GM23338 (cell line): ENCODE results near the gene DAPK1. TPM values are rescaled to one million over a fixed set of nuclear protein-coding genes. Genes with fewer than 3 reads are reported as not detected.

Source experiments
- ATAC-seq: fragments of 200-7000 bp; cut with Tn5 transposase; 3 replicates; pipeline ENCODE4 v1.9.1; 2020
- DNase-seq: peaks from one replicate; pipeline ENCODE4 v3.0.0-alpha.2; 2015; ENCODE audit warnings: low spot score
- H2AFZ ChIP-seq: fragments of 200-600 bp; sonication (generic); 2 replicates; pipeline ENCODE4 v1.8.0; 2016; ENCODE audit warnings: antibody characterized with exemption, mild to moderate bottlenecking, moderate library complexity
- H3F3A ChIP-seq: fragments of 200-600 bp; sonication (generic); replicated peaks from 2 replicates; pipeline ENCODE4 v1.8.0; 2017; ENCODE audit warnings: antibody characterized with exemption, mixed run types, low read depth
- H3K27ac ChIP-seq: fragments of 200-600 bp; sonication (generic); 2 replicates; pipeline ENCODE4 v1.6.1; 2016; ENCODE audit warnings: low read depth
- H3K27me3 ChIP-seq: fragments of 200-600 bp; sonication (generic); 2 replicates; pipeline ENCODE4 v1.8.0; 2016; ENCODE audit warnings: mild to moderate bottlenecking, mixed run types, moderate library complexity; ENCODE audit not compliant: insufficient read depth
- H3K36me3 ChIP-seq: fragments of 200-600 bp; sonication (generic); 2 replicates; pipeline ENCODE4 v1.8.0; 2016; ENCODE audit warnings: mild to moderate bottlenecking; ENCODE audit not compliant: insufficient read depth
- H3K4me1 ChIP-seq: fragments of 200-600 bp; sonication (generic); 2 replicates; pipeline ENCODE4 v1.8.0; 2016; ENCODE audit warnings: mild to moderate bottlenecking, moderate library complexity; ENCODE audit not compliant: insufficient read depth
- H3K4me2 ChIP-seq: fragments of 200-600 bp; sonication (generic); 2 replicates; pipeline ENCODE4 v1.7.1; 2017; ENCODE audit warnings: mixed run types
- H3K4me3 ChIP-seq: fragments of 200-600 bp; sonication (generic); 2 replicates; pipeline ENCODE4 v1.6.1; 2016; ENCODE audit warnings: mixed run types
- H3K79me2 ChIP-seq: fragments of 200-600 bp; sonication (generic); replicated peaks from 2 replicates; pipeline ENCODE4 v1.8.0; 2017; ENCODE audit warnings: mild to moderate bottlenecking; ENCODE audit not compliant: insufficient read depth
- H3K9me2 ChIP-seq: fragments of 200-600 bp; sonication (generic); 2 replicates; pipeline ENCODE4 v1.8.0; 2017; ENCODE audit not compliant: insufficient read depth
- H4K20me1 ChIP-seq: fragments of 200-600 bp; sonication (generic); replicated peaks from 2 replicates; pipeline ENCODE4 v1.8.0; 2017; ENCODE audit warnings: mild to moderate bottlenecking; ENCODE audit not compliant: insufficient read depth
- H3K27ac Mint-ChIP-seq: 2 replicates; pipeline ENCODE4 v1.8.0; 2020; ENCODE audit warnings: inconsistent platforms, mild to moderate bottlenecking, moderate library complexity, mixed read lengths
- H3K27me3 Mint-ChIP-seq: 3 replicates; pipeline ENCODE4 v1.8.0; 2022; ENCODE audit warnings: low read depth, mild to moderate bottlenecking, moderate library complexity, mixed read lengths, inconsistent platforms; ENCODE audit not compliant: insufficient read depth, poor library complexity
- H3K36me3 Mint-ChIP-seq: 3 replicates; pipeline ENCODE4 v1.8.0; 2021; ENCODE audit warnings: low read depth, mild to moderate bottlenecking, inconsistent platforms, moderate library complexity, mixed read lengths
- H3K4me1 Mint-ChIP-seq: 3 replicates; pipeline ENCODE4 v1.8.0; 2020; ENCODE audit warnings: mild to moderate bottlenecking, inconsistent platforms, mixed read lengths
- H3K4me3 Mint-ChIP-seq: 3 replicates; pipeline ENCODE4 v1.8.0; 2021; ENCODE audit warnings: moderate library complexity, mild to moderate bottlenecking, inconsistent platforms, mixed read lengths
- H3K9me3 Mint-ChIP-seq: 3 replicates; pipeline ENCODE4 v1.8.0; 2020; ENCODE audit warnings: moderate library complexity, mild to moderate bottlenecking, inconsistent platforms, mixed read lengths
- CREB1 ChIP-seq: fragments of 250-450 bp; sonication (Bioruptor Pico); IDR thresholded peaks from 2 replicates; pipeline ENCODE4 v1.5.0; 2020; ENCODE audit warnings: low read depth, mild to moderate bottlenecking, moderate library complexity
- CTCF ChIP-seq, 2 experiments: fragments of 200-600 bp in 1 of 2; sonication (generic) in 1 of 2; conservative IDR thresholded peaks; 2 replicates each; pipeline versions ENCODE4 v1.5.1 to v1.6.1; 2016 to 2017; ENCODE audit warnings: antibody characterized with exemption in 2 of 2, low read depth in 2 of 2, mild to moderate bottlenecking in 2 of 2, moderate library complexity in 1 of 2
- ETS1 ChIP-seq: IDR thresholded peaks from 2 replicates; pipeline ENCODE4 v1.6.1; 2016; ENCODE audit warnings: antibody characterized with exemption
- EZH2 ChIP-seq: fragments of 200-600 bp; sonication (generic); IDR thresholded peaks from one replicate; pipeline ENCODE4 v1.8.0; 2017; ENCODE audit warnings: antibody characterized with exemption, mild to moderate bottlenecking, low read depth; ENCODE audit not compliant: unreplicated experiment
- EZH2phosphoT487 ChIP-seq: fragments of 200-600 bp; sonication (generic); IDR thresholded peaks from one replicate; pipeline ENCODE4 v1.8.1; 2018; ENCODE audit warnings: antibody characterized with exemption; ENCODE audit not compliant: unreplicated experiment
- JUNB ChIP-seq: IDR thresholded peaks from one replicate; pipeline ENCODE4 v1.6.1; 2016; ENCODE audit warnings: antibody characterized with exemption; ENCODE audit not compliant: unreplicated experiment
- REST ChIP-seq: IDR thresholded peaks from one replicate; pipeline ENCODE4 v1.6.1; 2018; ENCODE audit warnings: antibody characterized with exemption; ENCODE audit not compliant: unreplicated experiment
- STAT1 ChIP-seq: IDR thresholded peaks from one replicate; pipeline ENCODE4 v1.6.1; 2016; ENCODE audit warnings: antibody characterized with exemption; ENCODE audit not compliant: unreplicated experiment
- ZNF462 ChIP-seq: fragments of 250-450 bp; sonication (Bioruptor Pico); IDR thresholded peaks from 2 replicates; pipeline ENCODE4 v1.5.0; 2020; ENCODE audit warnings: mild to moderate bottlenecking, moderate library complexity
- polyA plus RNA-seq: library from polyadenylated mRNA; unstranded; fragments of >200 nt; fragmentation: Nextera tagmentation; extraction: Ambion mirVana; gene quantifications from 2 replicates; pipeline ENCODE4 v1.2.1, GENCODE V29; 2016
- total RNA-seq: library from RNA; depleted of rRNA; stranded (reverse); fragments of >200 nt; shearing (Covaris generic); gene quantifications from 2 replicates; pipeline ENCODE4 v1.2.3, GENCODE V29; 2014

Gene DAPK1
- total and polyA plus RNA-seq, 2 experiments from 2014 or later, result 37.0 to 134 TPM

GRCh38 chr9:87702921-87703320, 205.3 kb downstream of the DAPK1 start (continued):
- no peak for TF ChIP-seq ZNF462
- TF ChIP-seq ETS1, result no peak
- TF ChIP-seq STAT1, result no peak

- Mint-ChIP-seq H3K27me3 (peaks cover 2% of the 10 kb centered on the region), H3K36me3 (peaks cover 81% of the 10 kb centered on the region), H3K9me3 (no peaks in the 10 kb centered on the region), H3K27ac (no peak overlapping the region), H3K4me1 (no peaks in the 10 kb centered on the region; the same call in 1 of the 3 replicates), H3K4me3 (no peak overlapping the region)
- DNase-seq, result no peak
- Histone ChIP-seq H3K79me2 (no peaks in the 10 kb centered on the region), H3K4me2 (no peak overlapping the region), H3K4me1 (no peaks in the 10 kb centered on the region), H3K4me3 (no peak overlapping the region), H3K36me3 (peaks cover 39% of the 10 kb centered on the region), H3F3A (no peaks in the 10 kb centered on the region; the same call in 1 of the 2 replicates), H2AFZ (no peak overlapping the region), H3K9me2 (no peaks in the 10 kb centered on the region), H4K20me1 (peaks cover 2% of the 10 kb centered on the region; the same call in 1 of the 2 replicates), H3K27ac (no peak overlapping the region), H3K27me3 (no peaks in the 10 kb centered on the region)
- ATAC-seq, result no peak
- no peak for TF ChIP-seq EZH2
- no peak for TF ChIP-seq JUNB
- no peak for TF ChIP-seq EZH2phosphoT487
- TF ChIP-seq CTCF (conservative IDR thresholded peaks at IDR 0.05; ENCODE audit: low read depth in 2 of 2), result no peak
- no peak for TF ChIP-seq STAT1
- no peak for TF ChIP-seq REST
- TF ChIP-seq ETS1, result no peak
- TF ChIP-seq CREB1 (CRISPR knock-in tag), result no peak
Observed at GRCh38 chr9:87703636-87704276, 206.1 kb downstream of the DAPK1 start.
